ENCODE results near the gene CFAP20.

DNA sequence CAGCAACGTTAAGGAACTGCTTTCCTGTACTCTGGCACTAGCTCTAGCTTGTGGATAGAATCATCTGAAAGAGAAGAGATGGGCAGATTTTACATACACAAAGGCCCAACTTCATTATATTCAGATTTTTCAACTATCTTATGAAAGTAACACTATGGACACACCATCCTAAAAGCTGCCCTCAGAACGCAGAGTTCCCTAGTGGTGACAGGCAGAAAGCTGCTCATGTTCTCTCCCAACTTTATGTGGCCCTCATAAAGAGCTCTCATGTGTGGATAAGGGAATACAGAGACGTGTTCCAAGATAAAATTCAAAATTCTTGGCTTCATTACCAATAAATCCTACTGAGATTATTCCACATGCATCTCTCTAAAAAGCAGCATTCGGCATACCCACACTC lies 1.5 kb downstream of the CFAP20 start:
- TF ChIP-seq CTCF (IDR thresholded peaks at IDR 0.05; ENCODE audit: low read depth, low read length, poor library complexity, severe bottlenecking) (peak; percentile 29), EZH2phosphoT487 (IDR thresholded peaks at IDR 0.05; ENCODE audit: borderline replicate concordance, low read length) (no peak)
